ENCODE measurements around the gene PHLDA2.
A peak's percentile ranks its signal among the peaks of the same experiment; 100 is the strongest.
"Not testable (repeated sequence)": the region's sequence is repeated elsewhere in the genome, so short reads cannot be mapped to it uniquely, and the experiment has no call there.

The PHLDA2 gene

DNA sequence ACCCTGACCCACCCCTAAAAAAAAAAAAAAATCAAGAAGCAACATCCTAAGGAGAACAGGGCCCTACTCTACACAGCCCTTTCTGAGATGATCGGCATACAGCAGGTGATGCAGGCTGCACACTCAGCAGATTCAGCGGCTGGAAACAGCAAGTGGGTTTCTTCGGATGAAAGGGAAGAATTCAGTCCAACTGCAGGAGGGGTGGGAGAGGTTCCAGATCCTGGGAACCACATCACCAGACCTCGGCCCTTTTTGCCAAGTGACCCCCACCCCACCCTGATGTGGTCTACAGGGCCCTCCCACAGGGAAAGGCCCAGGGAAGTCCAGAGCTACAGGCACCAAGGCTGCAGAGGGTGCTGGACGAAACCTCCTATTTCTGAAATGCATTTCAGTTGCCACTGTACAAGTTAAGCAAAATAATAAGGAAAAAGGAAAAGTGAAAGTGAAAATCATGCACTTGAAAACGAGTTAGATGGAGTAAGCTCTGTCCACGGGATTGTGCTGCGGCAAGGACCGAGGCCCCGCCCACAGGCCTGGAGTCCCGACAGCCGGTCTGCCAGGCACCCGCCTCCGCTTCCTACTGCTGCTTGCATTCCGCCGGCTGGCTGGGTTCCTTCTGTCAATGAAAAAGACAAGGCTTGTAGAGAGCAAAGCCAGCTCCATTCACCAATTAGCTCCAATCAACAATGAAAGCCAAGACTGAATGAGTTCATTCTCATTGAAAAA is 16.0 kb upstream of the PHLDA2 start:
- no peaks in the 10 kb centered on the region for H3K9me3 ChIP-seq (ENCODE audit: control insufficient read depth, low read length)
- H3K27ac ChIP-seq (ENCODE audit: low read depth, low read length, severe bottlenecking): peak overlapping the region; percentile 26
- H3K36me3 ChIP-seq (ENCODE audit: control insufficient read depth, insufficient read depth, low read length): peaks cover 73% of the 10 kb centered on the region
- no peak overlapping the region for H3K4me3 ChIP-seq (ENCODE audit: extremely low read depth, insufficient read depth, low read length, poor library complexity, severe bottlenecking)
- peaks cover 14% of the 10 kb centered on the region for H3K4me1 ChIP-seq (ENCODE audit: control insufficient read depth, insufficient read depth, low read length, poor library complexity, severe bottlenecking)
- 0 to 33% methylated on average over 1 to 11 of the region's 16 CpGs for WGBS, 2 experiments (ENCODE audit: insufficient coverage in 2 of 2)

DNA sequence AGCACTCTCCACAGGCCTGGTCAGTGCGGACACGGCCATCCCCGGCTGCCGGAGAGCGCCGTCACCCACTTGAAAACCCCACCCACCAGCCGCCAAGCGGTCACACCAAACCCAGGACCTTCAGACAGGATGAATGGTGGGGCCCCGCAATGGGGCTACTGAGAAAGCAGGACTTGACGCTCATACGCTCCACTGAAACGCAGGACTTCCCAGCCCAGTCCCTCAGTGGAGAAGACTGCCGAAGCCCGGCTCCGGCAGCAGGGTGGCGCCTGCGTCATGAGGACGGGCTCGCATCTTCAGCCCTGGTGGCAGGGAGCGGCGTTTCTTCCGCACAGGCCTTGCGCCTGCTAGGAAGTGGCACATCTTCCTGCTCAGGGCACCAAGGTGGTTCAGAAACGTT is 15.3 kb upstream of the PHLDA2 start:
- WGBS, 2 experiments (ENCODE audit: insufficient coverage in 2 of 2): 94 to 96% methylated on average over 18 to 23 of the region's 24 CpGs
- H3K4me1 ChIP-seq (ENCODE audit: control insufficient read depth, insufficient read depth, low read length, poor library complexity, severe bottlenecking): peaks cover 14% of the 10 kb centered on the region
- no peak overlapping the region for H3K27ac ChIP-seq (ENCODE audit: low read depth, low read length, severe bottlenecking)
- H3K9me3 ChIP-seq (ENCODE audit: control insufficient read depth, low read length): peaks cover under 1% of the 10 kb centered on the region
- H3K4me3 ChIP-seq (ENCODE audit: extremely low read depth, insufficient read depth, low read length, poor library complexity, severe bottlenecking): no peak overlapping the region
- peaks cover 71% of the 10 kb centered on the region for H3K36me3 ChIP-seq (ENCODE audit: control insufficient read depth, insufficient read depth, low read length)

DNA sequence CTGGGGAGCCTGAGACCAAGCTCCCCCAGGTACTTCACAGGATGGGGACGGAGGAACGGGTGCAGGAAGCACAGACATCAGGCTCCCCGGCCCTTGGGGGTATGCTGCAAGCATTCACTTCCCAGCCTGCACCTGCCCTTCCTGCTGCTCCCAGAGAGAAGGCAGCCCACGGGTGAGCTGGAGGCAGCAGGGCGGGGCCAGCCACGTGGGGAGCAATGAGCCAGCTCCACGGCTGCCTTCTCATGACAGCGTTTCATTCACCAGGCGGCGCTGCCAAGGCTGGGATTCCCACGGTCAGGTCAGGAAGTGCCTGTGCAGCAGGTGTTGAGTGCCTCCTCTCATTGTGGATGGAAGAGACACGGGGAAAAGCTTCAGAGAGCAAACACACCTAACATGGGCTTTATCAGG is 14.5 kb upstream of the PHLDA2 start:
- Histone ChIP-seq H3K27ac (ENCODE audit: low read depth, low read length, severe bottlenecking) (no peak overlapping the region), H3K9me3 (ENCODE audit: control insufficient read depth, low read length) (peaks cover 9% of the 10 kb centered on the region), H3K4me3 (ENCODE audit: extremely low read depth, insufficient read depth, low read length, poor library complexity, severe bottlenecking) (no peak overlapping the region), H3K4me1 (ENCODE audit: control insufficient read depth, insufficient read depth, low read length, poor library complexity, severe bottlenecking) (peaks cover 14% of the 10 kb centered on the region), H3K36me3 (ENCODE audit: control insufficient read depth, insufficient read depth, low read length) (peaks cover 63% of the 10 kb centered on the region)
- 94 to 98% methylated on average over 11 to 12 of the region's 12 CpGs for WGBS, 2 experiments (ENCODE audit: insufficient coverage in 2 of 2)

DNA sequence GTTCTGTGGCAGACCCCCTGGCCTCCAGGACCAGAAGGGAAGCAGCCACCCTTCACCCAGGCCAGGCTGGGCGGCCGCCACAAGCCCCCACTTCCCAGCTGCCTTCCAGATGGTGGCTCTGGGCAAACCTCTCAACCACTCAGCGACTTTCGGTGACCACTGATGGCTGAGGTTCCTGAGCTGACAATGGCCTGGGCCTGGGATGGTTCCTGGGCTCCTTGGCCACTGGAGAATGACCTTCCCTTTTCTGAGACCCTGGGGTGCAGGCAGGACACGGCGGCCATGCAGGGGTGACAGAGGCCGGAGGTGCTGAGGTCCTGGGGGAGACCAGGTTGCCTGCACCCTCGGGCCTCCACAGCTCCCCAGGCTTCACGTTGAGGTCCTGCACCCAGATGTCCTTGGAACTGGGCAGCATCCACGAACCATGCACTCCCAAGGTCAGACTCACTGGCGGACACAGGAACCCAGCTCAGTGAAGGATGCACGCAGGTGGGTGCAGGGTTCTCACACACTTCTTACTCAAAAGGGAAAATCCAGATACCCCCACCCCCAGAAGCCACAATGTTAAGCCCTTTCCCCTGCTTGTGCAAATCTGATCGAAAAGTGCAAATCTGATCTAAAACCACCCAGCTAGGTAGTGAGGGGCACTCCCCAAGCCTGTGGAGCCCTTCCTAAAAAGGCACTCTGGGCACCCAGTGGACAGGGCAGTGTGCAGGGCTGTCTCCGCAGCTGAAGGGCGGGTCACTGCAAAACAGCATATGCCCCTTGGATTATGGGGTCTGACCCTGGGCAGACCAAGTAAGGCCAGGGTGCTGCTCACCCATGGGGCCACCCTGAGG is 13.9 kb upstream of the PHLDA2 start:
- no peak overlapping the region for H3K27ac ChIP-seq (ENCODE audit: low read depth, low read length, severe bottlenecking)
- WGBS, 2 experiments (ENCODE audit: insufficient coverage in 2 of 2): 90 to 93% methylated on average over 12 to 15 of the region's 15 CpGs
- peaks cover 14% of the 10 kb centered on the region for H3K4me1 ChIP-seq (ENCODE audit: control insufficient read depth, insufficient read depth, low read length, poor library complexity, severe bottlenecking)
- peaks cover 12% of the 10 kb centered on the region for H3K9me3 ChIP-seq (ENCODE audit: control insufficient read depth, low read length)
- peaks cover 57% of the 10 kb centered on the region for H3K36me3 ChIP-seq (ENCODE audit: control insufficient read depth, insufficient read depth, low read length)
- no peak overlapping the region for H3K4me3 ChIP-seq (ENCODE audit: extremely low read depth, insufficient read depth, low read length, poor library complexity, severe bottlenecking)

DNA sequence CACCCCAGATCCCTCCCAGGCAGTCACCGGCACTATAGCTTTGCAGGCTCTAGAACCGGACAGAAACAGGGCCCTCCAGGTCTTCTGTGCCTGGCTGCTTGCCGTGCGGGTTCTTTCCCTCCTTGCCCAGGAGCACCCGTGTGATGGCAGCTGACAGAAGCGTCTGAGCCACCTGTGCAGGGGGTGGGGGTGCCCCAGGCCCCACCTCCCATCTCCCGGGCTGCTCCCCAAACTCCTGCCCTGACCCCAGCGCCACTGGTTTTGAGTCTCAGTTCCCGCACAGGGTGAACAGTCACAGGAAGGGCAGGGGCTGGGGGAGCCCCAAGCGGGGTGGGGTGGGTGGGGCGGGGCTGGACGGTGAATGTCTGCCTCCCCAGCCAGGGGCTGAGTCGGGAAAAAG is 13.2 kb upstream of the PHLDA2 start:
- H3K36me3 ChIP-seq (ENCODE audit: control insufficient read depth, insufficient read depth, low read length): peaks cover 50% of the 10 kb centered on the region
- H3K9me3 ChIP-seq (ENCODE audit: control insufficient read depth, low read length): peaks cover 18% of the 10 kb centered on the region
- H3K4me1 ChIP-seq (ENCODE audit: control insufficient read depth, insufficient read depth, low read length, poor library complexity, severe bottlenecking): peaks cover 14% of the 10 kb centered on the region
- H3K4me3 ChIP-seq (ENCODE audit: extremely low read depth, insufficient read depth, low read length, poor library complexity, severe bottlenecking): no peak overlapping the region
- no peak overlapping the region for H3K27ac ChIP-seq (ENCODE audit: low read depth, low read length, severe bottlenecking)
- WGBS, 2 experiments (ENCODE audit: insufficient coverage in 2 of 2): 78 to 100% methylated on average over 3 to 9 of the region's 13 CpGs

DNA sequence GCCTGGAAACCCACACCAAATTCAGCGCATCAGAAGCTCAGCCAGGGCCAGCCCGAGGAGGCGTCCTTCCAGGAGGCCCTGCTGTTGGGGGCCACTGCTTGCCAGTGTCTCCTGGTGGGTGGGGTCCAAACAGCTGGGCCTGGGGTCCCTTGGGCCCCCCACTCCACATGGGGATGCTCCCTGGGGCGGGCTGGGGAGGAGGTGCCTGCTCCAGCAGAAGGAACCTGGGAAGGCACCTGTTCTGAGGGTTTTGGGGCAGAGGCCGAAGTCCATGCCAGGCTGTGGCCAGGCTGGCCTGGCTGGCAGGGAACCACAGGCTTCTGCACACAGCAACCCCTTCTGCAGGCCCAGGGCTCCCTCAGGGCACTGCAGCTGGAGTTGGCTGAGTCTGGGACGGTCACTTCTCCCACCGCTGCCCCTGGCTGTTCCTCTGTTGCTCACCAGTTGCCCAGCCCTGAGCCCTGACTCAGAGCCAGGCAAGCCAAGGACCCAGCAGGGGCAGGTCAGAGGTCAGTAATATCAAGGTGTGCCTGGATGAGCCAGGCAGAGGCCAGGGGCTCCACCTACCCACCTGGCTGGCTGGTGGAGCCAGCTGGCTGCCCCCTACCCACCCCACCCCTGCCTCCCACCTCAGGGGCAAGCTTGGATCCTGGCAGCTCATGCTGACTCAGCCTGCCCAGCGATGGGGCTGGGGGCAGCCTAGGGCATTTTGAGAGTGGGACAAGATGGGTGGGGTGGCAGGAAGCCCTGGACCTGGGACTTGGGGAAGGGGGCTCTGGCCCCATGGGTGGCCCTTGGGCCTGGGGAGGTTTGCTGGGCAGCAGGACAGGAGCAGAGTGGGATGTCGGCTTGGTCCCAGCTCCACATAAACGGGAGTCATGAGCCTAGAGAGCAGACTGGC is 12.0 kb upstream of the PHLDA2 start:
- WGBS, 2 experiments (ENCODE audit: insufficient coverage in 2 of 2): 77 to 82% methylated on average over 8 to 10 of the region's 10 CpGs
- H3K27ac ChIP-seq (ENCODE audit: low read depth, low read length, severe bottlenecking): no peak overlapping the region
- H3K36me3 ChIP-seq (ENCODE audit: control insufficient read depth, insufficient read depth, low read length): peaks cover 38% of the 10 kb centered on the region
- no peak overlapping the region for H3K4me3 ChIP-seq (ENCODE audit: extremely low read depth, insufficient read depth, low read length, poor library complexity, severe bottlenecking)
- H3K4me1 ChIP-seq (ENCODE audit: control insufficient read depth, insufficient read depth, low read length, poor library complexity, severe bottlenecking): peaks cover 8% of the 10 kb centered on the region
- peaks cover 19% of the 10 kb centered on the region for H3K9me3 ChIP-seq (ENCODE audit: control insufficient read depth, low read length)

DNA sequence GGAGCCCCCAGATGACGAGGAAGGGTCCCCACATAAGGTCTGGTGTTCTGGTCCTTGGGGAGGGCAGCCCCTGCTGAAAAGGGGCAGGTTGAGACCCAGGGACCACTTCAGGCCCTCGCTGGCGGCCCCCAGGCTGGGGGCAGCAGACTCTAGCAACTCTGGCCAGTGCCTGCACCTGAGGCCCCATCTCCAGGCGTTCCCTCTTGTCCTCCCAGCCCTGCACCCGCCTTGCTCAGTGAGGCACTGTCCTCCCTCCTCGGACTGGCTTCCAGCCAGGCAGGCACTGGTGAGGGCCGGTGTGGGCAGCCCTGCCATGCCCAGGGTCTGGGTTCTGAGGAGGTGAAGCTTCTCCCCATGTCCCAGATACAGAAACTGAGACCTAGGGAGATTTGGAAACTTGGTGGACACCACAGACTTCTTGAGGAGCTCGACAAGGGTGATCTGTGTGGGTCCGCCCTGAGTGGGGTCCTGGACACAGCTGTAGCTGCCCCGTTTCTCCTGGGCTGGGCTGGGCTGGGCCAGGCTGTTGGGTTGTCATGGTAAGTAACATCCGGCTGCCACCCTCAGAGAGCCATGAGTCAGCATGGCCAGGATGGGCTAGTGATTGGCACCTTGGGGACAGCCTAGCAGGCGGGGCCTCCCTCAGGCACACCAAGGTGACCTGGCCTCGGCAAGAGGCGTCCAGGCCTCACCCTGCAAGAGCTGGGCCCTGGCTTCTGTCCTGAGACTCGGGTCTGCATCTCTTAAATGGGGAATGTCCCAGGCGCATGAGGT is 11.1 kb upstream of the PHLDA2 start:
- H3K4me3 ChIP-seq (ENCODE audit: extremely low read depth, insufficient read depth, low read length, poor library complexity, severe bottlenecking): no peak overlapping the region
- no peaks in the 10 kb centered on the region for H3K4me1 ChIP-seq (ENCODE audit: control insufficient read depth, insufficient read depth, low read length, poor library complexity, severe bottlenecking)
- peaks cover 38% of the 10 kb centered on the region for H3K36me3 ChIP-seq (ENCODE audit: control insufficient read depth, insufficient read depth, low read length)
- WGBS, 2 experiments (ENCODE audit: insufficient coverage in 2 of 2): 95% methylated on average over 15 to 16 of the region's 16 CpGs
- peaks cover 19% of the 10 kb centered on the region for H3K9me3 ChIP-seq (ENCODE audit: control insufficient read depth, low read length)
- H3K27ac ChIP-seq (ENCODE audit: low read depth, low read length, severe bottlenecking): no peak overlapping the region

DNA sequence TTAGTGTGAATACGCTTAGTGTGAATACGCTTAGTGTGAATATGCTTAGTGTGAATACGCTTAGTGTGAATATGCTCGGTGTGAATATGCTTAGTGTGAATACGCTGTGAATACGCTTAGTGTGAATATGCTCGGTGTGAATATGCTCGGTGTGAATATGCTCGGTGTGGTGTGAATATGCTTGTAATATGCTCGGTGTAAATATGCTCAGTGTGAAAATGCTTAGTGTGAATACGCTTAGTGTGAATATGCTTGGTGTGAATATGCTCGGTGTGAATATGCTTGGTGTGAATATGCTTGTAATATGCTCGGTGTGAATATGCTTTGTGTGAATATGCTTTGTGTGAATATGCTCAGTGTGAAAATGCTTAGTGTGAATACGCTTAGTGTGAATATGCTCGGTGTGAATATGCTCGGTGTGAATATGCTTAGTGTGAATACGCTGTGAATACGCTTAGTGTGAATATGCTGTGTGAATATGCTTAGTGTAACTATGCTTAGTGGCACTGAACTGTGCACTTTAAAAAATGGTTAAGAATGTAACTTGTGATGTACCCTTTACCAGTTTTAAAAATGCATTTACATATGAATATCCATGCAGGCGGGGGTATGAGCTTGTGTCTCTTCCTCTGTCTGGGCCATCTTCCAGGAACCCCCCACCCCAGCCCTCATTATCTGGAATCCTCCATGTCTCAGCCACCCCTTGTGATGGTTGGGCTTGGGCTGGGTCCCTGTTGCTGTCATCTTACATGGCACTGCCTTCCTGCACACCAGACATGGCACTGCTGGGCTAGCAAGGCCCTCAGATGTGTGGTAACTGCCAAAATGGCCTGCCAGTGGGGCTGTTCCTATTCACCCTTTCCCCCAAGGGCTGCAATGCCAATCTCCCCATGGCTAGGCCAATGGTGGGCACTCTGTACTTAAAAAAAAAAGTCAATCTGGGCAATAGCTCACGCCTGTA is 9.5 kb upstream of the PHLDA2 start:
- WGBS, 2 experiments (ENCODE audit: insufficient coverage in 2 of 2): 89 to 90% methylated on average over 10 to 17 of the region's 20 CpGs
- not testable (repeated sequence) for H3K4me3 ChIP-seq (ENCODE audit: extremely low read depth, insufficient read depth, low read length, poor library complexity, severe bottlenecking)
- H3K9me3 ChIP-seq (ENCODE audit: control insufficient read depth, low read length): peaks cover 19% of the 10 kb centered on the region

DNA sequence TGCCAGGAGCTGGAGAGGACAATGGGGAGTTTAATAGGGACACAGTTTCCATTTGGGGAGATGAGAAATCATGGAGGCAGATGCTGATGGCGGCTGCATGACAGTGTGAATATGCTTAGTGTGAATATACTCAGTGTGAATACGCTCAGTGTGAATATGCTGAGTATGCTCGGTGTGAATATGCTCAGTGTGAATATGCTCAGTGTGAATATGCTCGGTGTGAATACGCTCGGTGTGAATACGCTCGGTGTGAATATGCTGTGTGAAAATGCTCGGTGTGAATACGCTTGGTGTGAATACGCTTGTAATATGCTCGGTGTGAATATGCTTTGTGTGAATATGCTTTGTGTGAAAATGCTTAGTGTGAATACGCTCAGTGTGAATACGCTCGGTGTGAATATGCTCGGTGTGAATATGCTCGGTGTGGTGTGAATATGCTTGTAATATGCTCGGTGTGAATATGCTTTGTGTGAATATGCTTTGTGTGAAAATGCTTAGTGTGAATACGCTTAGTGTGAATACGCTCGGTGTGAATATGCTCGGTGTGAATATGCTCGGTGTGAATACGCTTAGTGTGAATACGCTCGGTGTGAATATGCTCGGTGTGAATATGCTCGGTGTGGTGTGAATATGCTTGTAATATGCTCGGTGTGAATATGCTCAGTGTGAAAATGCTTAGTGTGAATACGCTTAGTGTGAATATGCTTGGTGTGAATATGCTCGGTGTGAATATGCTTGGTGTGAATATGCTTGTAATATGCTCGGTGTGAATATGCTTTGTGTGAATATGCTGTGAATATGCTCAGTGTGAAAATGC is 8.6 kb upstream of the PHLDA2 start:
- 89 to 90% methylated on average over 15 to 27 of the region's 32 CpGs for WGBS, 2 experiments (ENCODE audit: insufficient coverage in 2 of 2)
- peaks cover 16% of the 10 kb centered on the region for H3K36me3 ChIP-seq (ENCODE audit: control insufficient read depth, insufficient read depth, low read length)
- not testable (repeated sequence) for H3K4me3 ChIP-seq (ENCODE audit: extremely low read depth, insufficient read depth, low read length, poor library complexity, severe bottlenecking); H3K4me1 ChIP-seq (ENCODE audit: control insufficient read depth, insufficient read depth, low read length, poor library complexity, severe bottlenecking); H3K27ac ChIP-seq (ENCODE audit: low read depth, low read length, severe bottlenecking)
- H3K9me3 ChIP-seq (ENCODE audit: control insufficient read depth, low read length): peaks cover 19% of the 10 kb centered on the region

More for the DNA sequence above, 9.5 kb upstream of the PHLDA2 start:
- peaks cover 24% of the 10 kb centered on the region for H3K36me3 ChIP-seq (ENCODE audit: control insufficient read depth, insufficient read depth, low read length)
- H3K27ac ChIP-seq (ENCODE audit: low read depth, low read length, severe bottlenecking); H3K4me1 ChIP-seq (ENCODE audit: control insufficient read depth, insufficient read depth, low read length, poor library complexity, severe bottlenecking): not testable (repeated sequence)
